B cell (primary cell): ENCODE measurements around the gene CD81. TPM values are rescaled to one million over a fixed set of nuclear protein-coding genes. Genes with fewer than 3 reads are reported as not detected.

Source experiments
- ATAC-seq: fragments of 200-7000 bp; cut with Tn5 transposase; one replicate; pipeline ENCODE4 v1.10.0; 2021; ENCODE audit warnings: low read depth, mild to moderate bottlenecking, moderate number of reproducible peaks, moderate library complexity
- CTCF ChIA-PET: fragments of 350-600 bp; sonication (Branson Sonifier 250); formaldehyde crosslinking; loops from one replicate; lab custom pipeline; 2021; ENCODE audit warnings: antibody characterized with exemption, inconsistent platforms; lab: Charles Lee
- POLR2A ChIA-PET: fragments of 350-600 bp; sonication (Branson Sonifier 250); formaldehyde crosslinking; loops from one replicate; lab custom pipeline; 2021; ENCODE audit warnings: antibody characterized with exemption; lab: Charles Lee
- DNase-seq: peaks from one replicate; pipeline ENCODE4 v3.0.0; 2013
- H2AFZ ChIP-seq: 2 replicates; pipeline ENCODE4 v1.6.1; 2012; ENCODE audit warnings: mild to moderate bottlenecking, low read depth, low read length; ENCODE audit not compliant: insufficient read depth, poor library complexity, severe bottlenecking
- H3K27ac ChIP-seq, 2 donors: 1 replicate in 1 of 2; 2 replicates in 1 of 2; pipeline ENCODE4 v1.5.1; 2012 to 2013; ENCODE audit warnings: low read length in 2 of 2, mild to moderate bottlenecking in 2 of 2, moderate library complexity in 1 of 2
- H3K27me3 ChIP-seq, 4 experiments: fragments of 200-600 bp in 1 of 4; sonication (generic) in 1 of 4; replicated peaks in 1 of 4; 1 replicate in 2 of 4; 2 replicates in 2 of 4; pipeline versions ENCODE4 v1.6.1 to v1.7.0; 2013 to 2016; ENCODE audit warnings: low read length in 3 of 4, mild to moderate bottlenecking in 2 of 4, mixed read lengths in 1 of 4, moderate library complexity in 1 of 4; ENCODE audit not compliant: insufficient read depth in 4 of 4, control insufficient read depth in 3 of 4; ENCODE audit errors: control extremely low read depth in 1 of 4
- H3K36me3 ChIP-seq, 2 experiments: replicated peaks in 1 of 2; 1 replicate in 1 of 2; 2 replicates in 1 of 2; pipeline versions ENCODE4 v1.6.1 to v1.7.1; 2013; ENCODE audit warnings: low read length in 1 of 2; ENCODE audit not compliant: insufficient read depth in 2 of 2, control insufficient read depth in 1 of 2; ENCODE audit errors: control extremely low read depth in 1 of 2, extremely low read depth in 1 of 2
- H3K4me1 ChIP-seq, 2 donors: fragments of 200-600 bp in 1 of 2; sonication (generic) in 1 of 2; 1 replicate in 1 of 2; 2 replicates in 1 of 2; pipeline versions ENCODE4 v1.5.1 to v1.6.1; 2013 to 2017; ENCODE audit warnings: low read length in 2 of 2; ENCODE audit not compliant: control insufficient read depth in 2 of 2, insufficient read depth in 2 of 2
- H3K4me2 ChIP-seq: replicated peaks from 2 replicates; pipeline ENCODE3; 2012; ENCODE audit warnings: mild to moderate bottlenecking, low read depth, low read length; ENCODE audit not compliant: poor library complexity, severe bottlenecking
- H3K4me3 ChIP-seq, 5 experiments: fragments of 200-600 bp in 1 of 5; sonication (generic) in 1 of 5; 1 replicate in 3 of 5; 2 replicates in 2 of 5; pipeline versions ENCODE4 v1.5.1 to v1.7.0; 2011 to 2016; ENCODE audit warnings: low read length in 4 of 5, mild to moderate bottlenecking in 4 of 5, low read depth in 2 of 5, control low read depth in 1 of 5, moderate library complexity in 1 of 5; ENCODE audit not compliant: insufficient read depth in 1 of 5; ENCODE audit errors: control extremely low read depth in 1 of 5, extremely low read depth in 1 of 5
- H3K79me2 ChIP-seq: fragments of 200-600 bp; sonication (generic); one replicate; pipeline ENCODE4 v1.6.0; 2016; ENCODE audit warnings: low read length; ENCODE audit not compliant: control insufficient read depth, insufficient read depth
- H3K9ac ChIP-seq: fragments of 200-600 bp; sonication (generic); 2 replicates; pipeline ENCODE4 v1.6.1; 2017; ENCODE audit warnings: mild to moderate bottlenecking, low read length, moderate library complexity
- H3K9me3 ChIP-seq, 3 donors: one replicate each; pipeline versions ENCODE4 v1.6.1 to v1.7.1; 2013; ENCODE audit warnings: low read length in 2 of 3; ENCODE audit not compliant: control insufficient read depth in 2 of 3, insufficient read depth in 1 of 3; ENCODE audit errors: control extremely low read depth in 1 of 3
- H4K20me1 ChIP-seq: 2 replicates; pipeline ENCODE4 v1.6.0; 2012; ENCODE audit warnings: mild to moderate bottlenecking, low read length; ENCODE audit not compliant: insufficient read depth, control insufficient read depth, poor library complexity, severe bottlenecking
- H3K27ac Mint-ChIP-seq: one replicate; pipeline ENCODE4 v1.8.0; 2021; ENCODE audit warnings: mixed read lengths
- H3K27me3 Mint-ChIP-seq: one replicate; pipeline ENCODE4 v1.8.0; 2021; ENCODE audit warnings: mixed read lengths
- H3K4me1 Mint-ChIP-seq: one replicate; pipeline ENCODE4 v1.8.0; 2021; ENCODE audit warnings: mixed read lengths
- H3K4me3 Mint-ChIP-seq: one replicate; pipeline ENCODE4 v1.8.0; 2021; ENCODE audit warnings: mixed read lengths
- H3K9me3 Mint-ChIP-seq: one replicate; pipeline ENCODE4 v1.8.0; 2022; ENCODE audit warnings: mixed read lengths; ENCODE audit not compliant: insufficient read depth
- EZH2 ChIP-seq: IDR thresholded peaks from 2 replicates; pipeline ENCODE4 v1.6.1; 2012; ENCODE audit warnings: borderline replicate concordance, low read depth, mild to moderate bottlenecking, moderate library complexity, low read length; ENCODE audit not compliant: insufficient read depth, poor library complexity, severe bottlenecking
- WGBS: methylation state at CpG from one replicate; pipeline ENCODE4 v1.1.5; 2013; ENCODE audit warnings: missing lambda C conversion rate; ENCODE audit not compliant: insufficient coverage; 5-methylcytosine and 5-hydroxymethylcytosine counted together
- intact Hi-C: fragments of 100-400 bp; cut with micrococcal nuclease; formaldehyde crosslinking; loops from one replicate; pipeline ENCODE4 v1.10.0; 2022
- polyA plus RNA-seq: library from polyadenylated mRNA; depleted of rRNA; stranded (reverse); fragments of >200 nt; gene quantifications from 2 replicates; pipeline ENCODE4 v1.2.3, GENCODE V29; 2012
- total RNA-seq, 2 donors: library from RNA; stranded (reverse); fragments of 120-200 nt in 1 of 2; gene quantifications; 1 replicate in 1 of 2; 2 replicates in 1 of 2; pipeline versions ENCODE4 v1.2.3 to v1.2.4, GENCODE V29; 2013 to 2022
- TF ChIP-seq, protein P1 (sequence below): fragments of 200-600 bp; IDR thresholded peaks from one replicate; pipeline ENCODE4 v1.8.0; 2022; ENCODE audit warnings: antibody characterized with exemption, mild to moderate bottlenecking

Gene CD81
- total and polyA plus RNA-seq, 2 donors (not counting 1 experiment from before 2014, with no cell fraction given), result 253 to 361 TPM

DNA sequence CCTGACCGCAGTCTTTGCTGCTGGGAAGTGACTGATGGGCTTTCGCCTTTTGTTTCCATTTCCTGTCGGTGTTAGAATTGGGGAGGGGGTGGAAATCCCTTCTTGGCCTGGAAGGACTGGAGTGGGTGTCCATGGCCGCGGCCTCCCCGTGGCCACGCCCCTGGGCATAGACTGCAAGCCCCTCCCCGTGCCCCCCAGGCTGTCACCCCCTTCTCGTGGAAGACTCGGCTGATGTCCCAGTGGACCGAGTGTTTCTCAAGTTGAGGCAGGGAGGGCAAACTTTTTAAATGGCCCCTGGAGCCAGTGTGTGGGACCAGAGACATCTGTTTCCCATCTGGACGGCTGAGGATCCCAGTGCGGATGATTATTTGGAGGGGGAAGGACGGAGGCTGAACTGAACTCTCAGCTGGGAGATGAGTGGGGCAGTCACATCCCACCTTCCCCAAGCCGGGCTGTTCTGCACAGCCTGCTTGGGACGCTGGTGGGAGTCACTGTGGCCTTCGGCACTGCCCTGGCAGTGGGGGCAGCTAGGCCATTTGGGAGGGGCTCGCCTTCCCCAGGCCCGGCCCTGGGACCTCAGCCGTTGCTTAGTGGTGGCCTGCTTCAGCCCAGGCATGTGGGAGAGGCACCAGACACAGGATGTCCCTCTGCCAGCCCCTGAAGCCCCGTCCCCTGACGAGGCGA, 1.6 kb downstream of the CD81 start:
- no peak for TF ChIP-seq EZH2
- TF ChIP-seq, protein P1, sequence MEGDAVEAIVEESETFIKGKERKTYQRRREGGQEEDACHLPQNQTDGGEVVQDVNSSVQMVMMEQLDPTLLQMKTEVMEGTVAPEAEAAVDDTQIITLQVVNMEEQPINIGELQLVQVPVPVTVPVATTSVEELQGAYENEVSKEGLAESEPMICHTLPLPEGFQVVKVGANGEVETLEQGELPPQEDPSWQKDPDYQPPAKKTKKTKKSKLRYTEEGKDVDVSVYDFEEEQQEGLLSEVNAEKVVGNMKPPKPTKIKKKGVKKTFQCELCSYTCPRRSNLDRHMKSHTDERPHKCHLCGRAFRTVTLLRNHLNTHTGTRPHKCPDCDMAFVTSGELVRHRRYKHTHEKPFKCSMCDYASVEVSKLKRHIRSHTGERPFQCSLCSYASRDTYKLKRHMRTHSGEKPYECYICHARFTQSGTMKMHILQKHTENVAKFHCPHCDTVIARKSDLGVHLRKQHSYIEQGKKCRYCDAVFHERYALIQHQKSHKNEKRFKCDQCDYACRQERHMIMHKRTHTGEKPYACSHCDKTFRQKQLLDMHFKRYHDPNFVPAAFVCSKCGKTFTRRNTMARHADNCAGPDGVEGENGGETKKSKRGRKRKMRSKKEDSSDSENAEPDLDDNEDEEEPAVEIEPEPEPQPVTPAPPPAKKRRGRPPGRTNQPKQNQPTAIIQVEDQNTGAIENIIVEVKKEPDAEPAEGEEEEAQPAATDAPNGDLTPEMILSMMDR, result no peak
- peaks cover 56% of the 10 kb centered on the region for H3K4me1 Mint-ChIP-seq
- peak overlapping the region; percentile 89 for H3K4me3 Mint-ChIP-seq
- peak overlapping the region; percentile 3 to 92 (median 79) for H3K4me3 ChIP-seq
- H3K9me3 ChIP-seq, result peaks cover 0 to 12% (median 0%) of the 10 kb centered on the region in 3 donors
- peaks cover 67% of the 10 kb centered on the region for H3K79me2 ChIP-seq
- peaks cover 59 to 64% of the 10 kb centered on the region in 2 donors for H3K4me1 ChIP-seq
- H2AFZ ChIP-seq, result no peak overlapping the region
- no peaks in the 10 kb centered on the region for H3K9me3 Mint-ChIP-seq
- intact Hi-C loops, result no loop called here
- no peaks in the 10 kb centered on the region for H3K27me3 Mint-ChIP-seq
- ChIA-PET CTCF (interaction anchor here (1.8 to 3.0 kb wide), 2 partner anchors 73 to 77 kb away, joined by 6 to 17 read pairs; partner anchors contain the start of genes C11orf21 and TSPAN32), POLR2A (interaction anchor here (0.6 to 2.0 kb wide), 11 partner anchors 8 to 528 kb away, joined by 3 to 27 read pairs (median 4); partner anchors contain the start of genes C11orf21, TSPAN32 and TSSC4)
- H4K20me1 ChIP-seq, result peaks cover 72% of the 10 kb centered on the region
- ATAC-seq (no peak), DNase-seq (no peak)
- peak overlapping the region; percentile 85 for H3K9ac ChIP-seq
- no peaks in the 10 kb centered on the region for H3K27me3 ChIP-seq
- H3K27ac ChIP-seq, result peak overlapping the region; percentile 50 to 86
- peaks cover 0 to 17% of the 10 kb centered on the region in 2 experiments for H3K36me3 ChIP-seq
- WGBS, result 29% methylated on average over 22 of the region's 23 CpGs
- peak overlapping the region; percentile 82 for H3K27ac Mint-ChIP-seq
- peak overlapping the region; percentile 100 for H3K4me2 ChIP-seq
